IPS-15b (cell line): Measurements from ENCODE around the gene LMX1B.

ENCODE experiments used
- H3K27me3 ChIP-seq: one replicate; pipeline ENCODE4 v1.6.1; 2013; ENCODE audit warnings: low read length; ENCODE audit not compliant: control insufficient read depth, insufficient read depth
- H3K36me3 ChIP-seq: one replicate; pipeline ENCODE4 v1.6.1; 2013; ENCODE audit warnings: low read length; ENCODE audit not compliant: control insufficient read depth, insufficient read depth
- H3K4me1 ChIP-seq: one replicate; pipeline ENCODE4 v1.6.1; 2013; ENCODE audit warnings: mild to moderate bottlenecking, low read length; ENCODE audit not compliant: control insufficient read depth, insufficient read depth
- H3K4me3 ChIP-seq: one replicate; pipeline ENCODE4 v1.5.1; 2013; ENCODE audit warnings: low read depth, low read length
- H3K9ac ChIP-seq: one replicate; pipeline ENCODE4 v1.6.1; 2013; ENCODE audit warnings: low read depth, mild to moderate bottlenecking, low read length
- H3K9me3 ChIP-seq: one replicate; pipeline ENCODE4 v1.6.1; 2013; ENCODE audit warnings: mild to moderate bottlenecking, low read length; ENCODE audit not compliant: control insufficient read depth, insufficient read depth

LMX1B gene

DNA sequence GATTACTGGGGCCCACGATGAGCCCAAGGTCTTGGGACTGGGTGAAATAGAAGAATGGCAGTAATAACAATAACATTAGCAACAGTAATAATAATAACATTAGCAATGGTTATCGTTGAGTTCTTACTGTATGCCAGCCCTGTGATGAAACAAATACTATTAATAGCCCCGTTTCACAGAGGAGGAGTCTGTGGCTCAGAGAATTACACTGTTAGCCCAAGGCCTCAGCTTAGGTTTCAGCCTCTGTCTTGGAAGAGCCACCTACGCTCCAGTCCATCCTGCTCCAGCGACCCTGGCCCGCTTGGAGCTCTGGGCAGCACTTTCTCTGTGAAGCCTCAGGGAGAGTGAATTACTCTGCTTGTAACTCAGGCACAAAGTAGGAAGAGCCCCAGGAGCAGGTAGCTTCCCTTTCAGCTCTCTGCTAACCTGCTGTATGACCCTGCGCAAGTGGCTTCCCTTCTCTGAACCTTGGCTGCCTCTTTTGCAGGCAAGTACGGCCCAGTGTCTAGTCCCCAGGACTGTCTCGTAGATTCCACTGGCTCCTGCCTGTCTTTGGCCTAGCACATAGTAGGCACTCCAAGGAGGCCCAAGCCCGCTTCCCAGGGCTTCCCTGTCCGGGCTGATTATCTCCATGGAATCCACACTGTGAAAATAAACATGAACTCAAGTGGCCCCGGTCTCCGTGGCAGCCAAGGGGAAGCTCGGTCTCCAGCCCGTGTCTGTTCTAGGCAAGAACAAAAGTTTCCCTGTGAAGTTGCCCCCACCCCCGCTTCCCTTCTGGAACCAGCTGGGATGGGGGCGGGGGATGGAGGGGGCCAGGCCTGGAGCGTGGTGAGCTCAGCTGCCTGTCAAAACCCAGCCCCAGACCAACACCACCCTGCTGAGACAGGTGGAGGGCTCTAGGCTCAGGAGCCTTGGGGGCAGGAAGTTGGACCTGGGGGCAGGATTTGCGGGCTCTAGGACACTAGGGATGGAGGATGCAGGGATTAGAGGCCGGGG lies 26.2 kb upstream of the LMX1B start:
- Histone ChIP-seq H3K9ac (no peak overlapping the region), H3K4me3 (no peak overlapping the region), H3K36me3 (no peaks in the 10 kb centered on the region), H3K27me3 (no peaks in the 10 kb centered on the region), H3K4me1 (no peaks in the 10 kb centered on the region), H3K9me3 (no peaks in the 10 kb centered on the region)

DNA sequence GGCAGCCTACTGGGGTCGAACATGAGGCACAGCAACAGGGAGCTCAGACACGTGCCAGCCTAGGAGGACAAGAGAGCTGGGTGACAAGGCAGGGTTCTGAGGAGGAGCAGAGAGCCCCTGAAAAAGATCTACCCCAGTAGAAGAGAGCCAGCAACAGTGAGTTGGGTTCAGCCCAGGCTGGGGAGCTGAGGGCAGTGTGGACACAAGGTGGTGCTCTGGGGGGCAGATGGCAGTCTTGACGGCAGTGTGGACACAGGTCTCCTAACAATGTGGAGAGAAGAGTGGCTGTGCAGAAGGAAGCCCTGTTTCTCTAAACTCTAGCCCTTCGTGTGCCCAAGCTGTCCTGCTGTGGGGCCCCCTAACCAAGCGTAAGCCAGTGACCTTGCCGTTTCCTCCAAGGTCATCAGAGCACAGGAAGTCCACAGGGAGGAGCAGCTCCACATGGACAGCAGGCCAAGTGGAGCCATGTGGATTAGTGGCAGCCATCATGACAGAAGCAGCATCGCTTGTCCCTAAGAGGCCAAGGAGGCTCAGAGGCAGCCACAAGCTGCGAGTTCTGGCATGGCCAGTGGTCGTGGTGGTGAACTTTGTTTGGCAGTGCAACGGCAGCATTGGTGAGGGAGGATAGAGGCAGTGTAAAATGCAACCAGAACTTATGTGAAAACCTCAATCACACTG lies 25.1 kb upstream of the LMX1B start:
- Histone ChIP-seq H3K9ac (no peak overlapping the region), H3K4me1 (no peaks in the 10 kb centered on the region), H3K36me3 (no peaks in the 10 kb centered on the region), H3K27me3 (no peaks in the 10 kb centered on the region), H3K4me3 (no peak overlapping the region), H3K9me3 (no peaks in the 10 kb centered on the region)

DNA sequence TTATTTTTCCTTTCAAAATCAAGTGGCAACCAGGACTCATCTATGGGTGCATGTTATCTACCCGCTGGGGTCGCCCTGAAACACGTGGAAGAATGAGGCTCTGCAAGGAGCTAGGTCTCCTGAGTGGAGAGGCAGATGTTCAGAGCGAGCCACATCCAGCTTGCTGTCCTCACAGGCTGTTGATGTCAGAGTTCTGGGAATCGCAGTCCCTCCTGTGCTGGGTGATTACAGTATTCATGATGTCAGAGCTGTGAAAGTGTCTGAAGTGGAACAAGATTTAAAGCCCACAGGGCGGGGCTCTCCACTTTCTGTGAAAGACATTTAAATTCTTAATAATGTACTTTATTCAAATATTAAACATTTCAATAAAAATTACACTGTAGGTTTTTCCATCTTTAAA lies 24.4 kb upstream of the LMX1B start:
- Histone ChIP-seq H3K36me3 (no peaks in the 10 kb centered on the region), H3K9ac (no peak overlapping the region), H3K9me3 (no peaks in the 10 kb centered on the region), H3K27me3 (no peaks in the 10 kb centered on the region), H3K4me3 (no peak overlapping the region), H3K4me1 (no peaks in the 10 kb centered on the region)

DNA sequence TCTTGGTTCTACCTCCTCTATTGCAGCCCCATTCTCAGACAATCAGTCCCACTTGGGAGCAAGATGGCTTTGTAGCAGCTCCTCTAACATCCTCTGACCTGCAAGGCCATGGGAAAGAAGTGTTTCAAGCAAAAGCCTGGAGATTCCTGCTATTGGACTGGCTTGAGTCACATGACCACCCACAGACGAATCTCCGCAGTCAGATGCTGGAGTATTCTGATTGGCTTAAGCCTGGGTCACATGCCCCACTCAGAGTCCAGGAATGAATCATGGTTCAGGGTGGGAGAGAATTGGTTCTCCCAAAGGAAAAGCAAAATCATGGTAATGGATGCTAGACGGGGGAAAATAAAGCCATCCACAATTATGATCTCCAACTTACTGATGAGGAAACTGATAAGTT lies 22.6 kb upstream of the LMX1B start:
- Histone ChIP-seq H3K9me3 (no peaks in the 10 kb centered on the region), H3K4me1 (no peaks in the 10 kb centered on the region), H3K36me3 (no peaks in the 10 kb centered on the region), H3K4me3 (no peak overlapping the region), H3K9ac (no peak overlapping the region), H3K27me3 (no peaks in the 10 kb centered on the region)

DNA sequence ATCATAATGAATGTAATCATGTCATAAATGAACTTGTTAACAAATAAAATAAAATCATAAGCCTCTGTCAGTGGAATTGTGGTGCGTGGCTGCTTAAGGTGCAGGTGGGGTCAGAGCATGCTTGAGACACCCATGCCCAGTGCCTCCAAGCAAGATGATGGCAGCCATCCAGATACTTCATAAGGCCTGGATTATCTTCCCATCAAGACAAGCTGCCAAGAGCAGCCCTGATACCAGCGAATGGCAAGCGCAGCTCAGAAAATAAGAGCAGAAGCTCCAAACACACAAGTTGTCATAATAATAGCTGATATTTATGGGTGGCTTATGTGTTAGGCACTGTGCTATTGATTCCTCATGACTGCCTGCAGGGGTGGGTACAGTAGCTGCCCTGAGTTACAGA lies 21.8 kb upstream of the LMX1B start:
- Histone ChIP-seq H3K27me3 (no peaks in the 10 kb centered on the region), H3K4me1 (no peaks in the 10 kb centered on the region), H3K4me3 (no peak overlapping the region), H3K9me3 (no peaks in the 10 kb centered on the region), H3K9ac (no peak overlapping the region), H3K36me3 (no peaks in the 10 kb centered on the region)

DNA sequence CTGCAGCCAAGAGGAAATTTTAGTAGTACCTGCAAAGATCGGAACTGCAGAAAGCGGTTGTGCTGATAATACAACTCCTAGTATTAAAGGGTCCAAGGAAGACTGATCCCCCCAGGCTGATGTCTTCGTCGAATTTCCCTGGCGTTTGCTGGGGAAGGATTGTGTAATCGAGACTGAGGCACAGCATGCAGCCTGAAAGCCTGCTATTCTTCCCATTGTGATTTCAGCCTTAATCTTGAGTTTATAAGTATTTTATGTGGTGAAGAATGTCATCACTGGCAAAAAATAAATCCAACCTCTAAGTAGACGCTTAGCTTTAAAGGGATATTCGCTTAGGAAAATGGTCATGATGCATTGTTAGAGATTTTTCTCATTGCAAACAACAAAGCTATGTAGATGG lies 21.3 kb upstream of the LMX1B start:
- no peak overlapping the region for H3K9ac ChIP-seq
- H3K4me3 ChIP-seq = no peak overlapping the region
- no peaks in the 10 kb centered on the region for H3K9me3 ChIP-seq
- no peaks in the 10 kb centered on the region for H3K27me3 ChIP-seq
- H3K4me1 ChIP-seq = no peaks in the 10 kb centered on the region
- no peaks in the 10 kb centered on the region for H3K36me3 ChIP-seq

DNA sequence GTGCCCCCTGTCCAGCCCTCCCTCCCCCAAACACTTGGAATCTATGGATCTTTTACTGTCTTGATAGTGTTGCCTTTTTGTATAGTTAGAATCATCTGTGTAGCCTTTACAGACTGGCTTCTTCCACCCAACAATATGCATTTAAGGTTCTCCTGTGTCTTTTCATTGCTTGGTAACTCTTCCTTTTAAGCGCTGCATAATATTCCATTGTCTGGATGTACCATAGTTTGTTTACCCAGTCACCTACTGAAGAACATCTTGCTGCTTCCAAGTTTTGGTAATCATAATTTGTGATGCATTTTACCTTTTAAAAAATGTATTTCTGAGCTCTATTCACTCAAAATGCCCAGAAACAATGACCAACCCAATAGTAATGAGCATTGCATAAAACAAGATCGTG lies 17.7 kb upstream of the LMX1B start:
- H3K27me3 ChIP-seq = peaks cover 3% of the 10 kb centered on the region
- H3K9me3 ChIP-seq = no peaks in the 10 kb centered on the region
- no peaks in the 10 kb centered on the region for H3K36me3 ChIP-seq
- H3K4me3 ChIP-seq = no peak overlapping the region
- no peaks in the 10 kb centered on the region for H3K4me1 ChIP-seq
- H3K9ac ChIP-seq = no peak overlapping the region

DNA sequence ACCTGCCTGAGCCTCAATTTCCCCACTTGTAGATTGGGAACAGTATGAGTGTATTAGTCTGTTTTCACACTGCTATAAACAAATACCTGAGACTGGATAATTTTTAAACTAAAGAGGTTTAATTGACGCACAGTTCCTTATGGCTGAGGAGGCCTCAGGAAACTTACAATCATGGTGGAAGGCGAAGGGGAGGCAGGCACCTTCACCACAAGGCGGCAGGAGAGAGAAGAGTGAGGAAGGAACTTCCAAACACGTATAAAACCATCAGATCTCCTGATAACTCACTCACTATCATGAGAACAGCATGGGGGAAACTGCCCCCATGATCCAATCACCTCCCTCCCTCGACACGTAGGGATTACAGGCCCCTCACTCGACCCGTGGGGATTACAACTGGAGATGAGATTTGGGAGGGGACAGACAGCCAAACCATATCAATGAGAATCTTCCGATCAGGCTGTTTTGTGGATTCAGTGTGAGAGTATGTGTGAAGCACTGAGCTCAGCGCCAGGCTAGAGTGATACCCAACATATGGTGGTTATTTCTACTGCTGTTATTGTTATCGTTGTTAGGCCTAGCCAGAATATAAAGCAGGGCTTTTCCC lies 14.6 kb upstream of the LMX1B start:
- H3K9ac ChIP-seq = no peak overlapping the region
- H3K4me1 ChIP-seq = no peaks in the 10 kb centered on the region
- H3K36me3 ChIP-seq = no peaks in the 10 kb centered on the region
- H3K4me3 ChIP-seq = no peak overlapping the region
- peaks cover 6% of the 10 kb centered on the region for H3K27me3 ChIP-seq
- no peaks in the 10 kb centered on the region for H3K9me3 ChIP-seq

DNA sequence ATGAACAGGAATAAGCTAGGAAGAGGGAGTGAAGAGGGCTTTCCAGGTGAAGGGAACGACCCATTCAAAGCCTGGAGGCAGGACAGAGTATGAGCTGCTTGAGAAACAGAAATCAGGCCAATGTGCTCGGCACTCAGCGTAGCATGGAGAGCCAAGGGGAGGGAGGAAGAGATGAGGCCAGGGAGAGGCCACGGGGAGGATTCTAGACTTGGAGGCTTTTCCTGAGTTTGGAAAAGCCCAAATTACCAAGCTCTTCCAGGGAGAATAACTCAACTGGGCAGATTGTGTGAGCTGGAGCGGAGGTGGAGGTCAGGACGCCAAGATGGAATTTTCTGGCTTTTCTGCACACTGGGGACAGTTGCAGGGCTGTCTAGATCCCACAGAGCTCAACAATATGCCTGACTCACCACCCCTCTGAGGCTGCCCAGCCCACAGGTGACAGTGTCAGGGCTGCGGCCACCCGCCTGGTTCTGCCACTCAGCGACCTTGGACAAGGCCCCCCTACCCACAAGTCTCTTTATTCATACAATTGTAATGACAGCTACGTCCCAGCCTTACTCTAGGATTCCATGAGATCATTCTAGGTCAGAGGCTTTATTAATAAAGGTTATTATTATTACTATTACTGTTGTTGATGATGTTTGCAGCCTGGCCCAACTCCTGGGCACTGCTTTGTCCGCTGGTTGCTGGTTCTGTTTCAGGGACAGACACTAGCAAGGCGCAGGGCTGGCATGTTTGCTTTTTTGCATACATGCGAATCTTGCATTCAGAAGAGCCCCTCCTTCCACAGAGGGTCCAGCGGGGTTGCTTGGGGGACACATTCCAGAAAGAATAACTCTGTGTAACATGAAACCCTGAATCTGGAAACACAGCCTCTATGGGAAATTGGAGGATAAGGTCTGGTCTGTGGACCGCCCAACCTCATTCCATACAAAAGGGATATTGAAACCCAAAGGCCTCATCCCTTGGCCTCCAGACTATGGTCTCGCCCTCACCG lies 9.4 kb upstream of the LMX1B start:
- Histone ChIP-seq H3K9me3 (no peaks in the 10 kb centered on the region), H3K4me3 (no peak overlapping the region), H3K27me3 (peaks cover 39% of the 10 kb centered on the region), H3K9ac (no peak overlapping the region), H3K36me3 (no peaks in the 10 kb centered on the region), H3K4me1 (peaks cover under 1% of the 10 kb centered on the region)

DNA sequence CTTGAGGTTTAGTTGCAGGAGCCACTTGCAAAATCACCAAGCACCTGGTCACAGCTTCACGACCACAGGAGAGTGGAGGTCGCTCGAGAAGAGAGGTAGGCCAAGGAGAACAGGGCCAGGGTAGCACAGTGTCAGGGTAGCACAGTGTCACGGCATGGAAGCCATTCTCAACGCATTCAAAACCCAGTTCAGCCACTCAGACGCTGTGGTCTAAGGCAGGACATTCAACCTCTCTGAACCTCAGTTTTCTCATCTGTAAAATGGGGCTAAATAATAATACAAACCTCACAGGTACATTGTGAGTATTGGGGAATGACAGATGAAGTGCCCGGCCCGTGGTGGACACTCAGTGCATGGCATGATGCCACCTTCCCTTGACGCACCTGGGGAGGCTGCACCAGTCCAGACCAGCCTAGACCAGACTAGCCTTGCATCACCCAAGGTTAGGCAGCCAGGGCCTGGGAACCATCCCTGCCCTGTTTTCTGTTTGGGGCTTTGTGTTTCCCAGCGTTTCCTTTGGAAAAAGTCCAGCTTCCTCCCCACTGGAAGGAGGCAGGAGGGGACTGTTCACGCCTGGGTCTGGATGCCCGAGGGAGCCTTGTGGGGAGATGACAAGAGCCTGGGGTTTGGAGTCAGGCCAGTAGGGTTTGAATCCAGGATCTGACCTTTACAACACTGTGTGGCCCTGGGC lies 7.8 kb upstream of the LMX1B start:
- Histone ChIP-seq H3K9me3 (no peaks in the 10 kb centered on the region), H3K27me3 (peaks cover 52% of the 10 kb centered on the region)

More for the DNA sequence above, 7.8 kb upstream of the LMX1B start:
- Histone ChIP-seq H3K9ac (no peak overlapping the region), H3K4me3 (no peak overlapping the region), H3K4me1 (peaks cover 4% of the 10 kb centered on the region), H3K36me3 (no peaks in the 10 kb centered on the region)
